ENCODE data around the gene DHCR24. TPM values are rescaled to one million over a fixed set of nuclear protein-coding genes. Genes with fewer than 3 reads are reported as not detected.
"Not testable (repeated sequence)": the region's sequence is repeated elsewhere in the genome, so short reads cannot be mapped to it uniquely, and the experiment has no call there.

DHCR24 gene
- total RNA-seq, 1 donor from 2014 or later, result 96.4 TPM

GRCh38 chr1:54882519-54882918 lies 4.5 kb downstream of the DHCR24 start:
- H3K27ac Mint-ChIP-seq, result no peak overlapping the region
- DNase-seq (ENCODE audit: low spot score in 2 of 2, unreplicated experiment in 2 of 2), result no peak
- H3K9me3 Mint-ChIP-seq, result peaks cover 10% of the 10 kb centered on the region
- peaks cover 41% of the 10 kb centered on the region for H3K36me3 Mint-ChIP-seq
- H3K4me1 Mint-ChIP-seq, result peaks cover 37% of the 10 kb centered on the region
- no peaks in the 10 kb centered on the region for H3K27me3 Mint-ChIP-seq (ENCODE audit: low read depth)
- TF ChIP-seq CTCF (IDR thresholded peaks at IDR 0.05; ENCODE audit: unreplicated experiment), result no peak
- H3K4me3 Mint-ChIP-seq, result no peak overlapping the region

GRCh38 chr1:54881604-54882003 lies 5.4 kb downstream of the DHCR24 start:
- not testable (repeated sequence) for H3K9me3 Mint-ChIP-seq; H3K27me3 Mint-ChIP-seq (ENCODE audit: low read depth); H3K4me3 Mint-ChIP-seq; H3K27ac Mint-ChIP-seq; DNase-seq (ENCODE audit: low spot score in 2 of 2, unreplicated experiment in 2 of 2)
- H3K36me3 Mint-ChIP-seq, result peaks cover 46% of the 10 kb centered on the region
- peaks cover 41% of the 10 kb centered on the region for H3K4me1 Mint-ChIP-seq

- DNase-seq (ENCODE audit: low spot score in 2 of 2, unreplicated experiment in 2 of 2), result no peak
- Mint-ChIP-seq H3K36me3 (peaks cover 52% of the 10 kb centered on the region), H3K9me3 (peaks cover 10% of the 10 kb centered on the region), H3K27me3 (ENCODE audit: low read depth) (no peaks in the 10 kb centered on the region), H3K27ac (no peak overlapping the region), H3K4me1 (peaks cover 26% of the 10 kb centered on the region), H3K4me3 (no peak overlapping the region)
- TF ChIP-seq CTCF (IDR thresholded peaks at IDR 0.05; ENCODE audit: unreplicated experiment), result no peak
These were observed 7.1 kb downstream of the DHCR24 start for GRCh38 chr1:54879872-54880271.

- H3K27me3 Mint-ChIP-seq (ENCODE audit: low read depth), result no peaks in the 10 kb centered on the region
- no peak overlapping the region for H3K4me3 Mint-ChIP-seq
- H3K36me3 Mint-ChIP-seq, result peaks cover 42% of the 10 kb centered on the region
- TF ChIP-seq CTCF (IDR thresholded peaks at IDR 0.05; ENCODE audit: unreplicated experiment), result no peak
- peak overlapping the region; percentile 53 for H3K27ac Mint-ChIP-seq
- H3K4me1 Mint-ChIP-seq, result peaks cover 9% of the 10 kb centered on the region
- no peak for DNase-seq (ENCODE audit: low spot score in 2 of 2, unreplicated experiment in 2 of 2)
- peaks cover 10% of the 10 kb centered on the region for H3K9me3 Mint-ChIP-seq
These were observed 10.2 kb downstream of the DHCR24 start for GRCh38 chr1:54876814-54877213.

- no peak for TF ChIP-seq CTCF (IDR thresholded peaks at IDR 0.05; ENCODE audit: unreplicated experiment)
- Mint-ChIP-seq H3K4me1 (peaks cover 9% of the 10 kb centered on the region), H3K36me3 (peaks cover 42% of the 10 kb centered on the region), H3K27me3 (ENCODE audit: low read depth) (no peaks in the 10 kb centered on the region), H3K4me3 (no peak overlapping the region), H3K27ac (no peak overlapping the region), H3K9me3 (peaks cover 2% of the 10 kb centered on the region)
- DNase-seq (ENCODE audit: low spot score in 2 of 2, unreplicated experiment in 2 of 2), result no peak
These were observed 12.0 kb downstream of the DHCR24 start for GRCh38 chr1:54875000-54875399.

GRCh38 chr1:54874079-54874830 lies 12.7 kb downstream of the DHCR24 start:
- Mint-ChIP-seq H3K27ac (no peak overlapping the region), H3K4me3 (no peak overlapping the region), H3K4me1 (peaks cover 9% of the 10 kb centered on the region), H3K36me3 (peaks cover 37% of the 10 kb centered on the region), H3K9me3 (no peaks in the 10 kb centered on the region), H3K27me3 (ENCODE audit: low read depth) (no peaks in the 10 kb centered on the region)
- no peak for DNase-seq (ENCODE audit: low spot score in 2 of 2, unreplicated experiment in 2 of 2)
- TF ChIP-seq CTCF (IDR thresholded peaks at IDR 0.05; ENCODE audit: unreplicated experiment), result no peak
